Epithelial cell of proximal tubule (primary cell): ENCODE measurements around the gene CCDC127. TPM values are rescaled to one million over a fixed set of nuclear protein-coding genes. Genes with fewer than 3 reads are reported as not detected.
"Not testable (repeated sequence)": the region's sequence is repeated elsewhere in the genome, so short reads cannot be mapped to it uniquely, and the experiment has no call there.

Experiments used
- DNase-seq: peaks from one replicate; pipeline ENCODE4 v3.0.0-alpha.2; 2011; ENCODE audit warnings: low read depth
- H3K4me3 ChIP-seq: 2 replicates; pipeline ENCODE4 v1.5.1; 2011; ENCODE audit warnings: low read depth, mild to moderate bottlenecking, low read length
- total RNA-seq: library from RNA; depleted of rRNA; stranded (reverse); fragments of >200 nt; gene quantifications from 2 replicates; pipeline ENCODE4 v1.2.3, GENCODE V29; 2015
- TF ChIP-seq, protein P1 (sequence below): conservative IDR thresholded peaks from 2 replicates; pipeline ENCODE4 v1.5.1; 2012; ENCODE audit warnings: low read depth, mild to moderate bottlenecking, low read length

The CCDC127 gene
- total RNA-seq, 1 donor from 2014 or later, result 4.5 TPM

DNA sequence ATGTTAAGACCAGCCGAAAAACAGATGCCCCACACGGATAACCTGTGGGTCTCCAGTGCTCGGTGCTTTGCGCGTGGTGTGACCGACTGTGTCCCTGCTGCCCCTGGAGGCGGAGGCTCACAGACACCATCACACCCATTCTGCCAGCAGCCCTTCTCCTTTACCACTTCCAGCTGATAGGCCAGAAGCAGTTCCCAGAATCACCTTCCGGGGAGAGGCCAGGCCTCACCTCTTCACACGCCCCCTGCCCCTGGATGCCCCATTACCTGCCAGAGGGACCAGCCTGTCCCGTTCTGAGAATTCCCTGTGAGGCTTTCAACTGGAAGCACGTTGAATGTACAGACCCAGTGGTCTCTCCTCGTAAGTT is 48.2 kb downstream of the CCDC127 start:
- no peak overlapping the region for H3K4me3 ChIP-seq
- no peak for DNase-seq
- TF ChIP-seq, protein P1, sequence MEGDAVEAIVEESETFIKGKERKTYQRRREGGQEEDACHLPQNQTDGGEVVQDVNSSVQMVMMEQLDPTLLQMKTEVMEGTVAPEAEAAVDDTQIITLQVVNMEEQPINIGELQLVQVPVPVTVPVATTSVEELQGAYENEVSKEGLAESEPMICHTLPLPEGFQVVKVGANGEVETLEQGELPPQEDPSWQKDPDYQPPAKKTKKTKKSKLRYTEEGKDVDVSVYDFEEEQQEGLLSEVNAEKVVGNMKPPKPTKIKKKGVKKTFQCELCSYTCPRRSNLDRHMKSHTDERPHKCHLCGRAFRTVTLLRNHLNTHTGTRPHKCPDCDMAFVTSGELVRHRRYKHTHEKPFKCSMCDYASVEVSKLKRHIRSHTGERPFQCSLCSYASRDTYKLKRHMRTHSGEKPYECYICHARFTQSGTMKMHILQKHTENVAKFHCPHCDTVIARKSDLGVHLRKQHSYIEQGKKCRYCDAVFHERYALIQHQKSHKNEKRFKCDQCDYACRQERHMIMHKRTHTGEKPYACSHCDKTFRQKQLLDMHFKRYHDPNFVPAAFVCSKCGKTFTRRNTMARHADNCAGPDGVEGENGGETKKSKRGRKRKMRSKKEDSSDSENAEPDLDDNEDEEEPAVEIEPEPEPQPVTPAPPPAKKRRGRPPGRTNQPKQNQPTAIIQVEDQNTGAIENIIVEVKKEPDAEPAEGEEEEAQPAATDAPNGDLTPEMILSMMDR, result no peak

DNA sequence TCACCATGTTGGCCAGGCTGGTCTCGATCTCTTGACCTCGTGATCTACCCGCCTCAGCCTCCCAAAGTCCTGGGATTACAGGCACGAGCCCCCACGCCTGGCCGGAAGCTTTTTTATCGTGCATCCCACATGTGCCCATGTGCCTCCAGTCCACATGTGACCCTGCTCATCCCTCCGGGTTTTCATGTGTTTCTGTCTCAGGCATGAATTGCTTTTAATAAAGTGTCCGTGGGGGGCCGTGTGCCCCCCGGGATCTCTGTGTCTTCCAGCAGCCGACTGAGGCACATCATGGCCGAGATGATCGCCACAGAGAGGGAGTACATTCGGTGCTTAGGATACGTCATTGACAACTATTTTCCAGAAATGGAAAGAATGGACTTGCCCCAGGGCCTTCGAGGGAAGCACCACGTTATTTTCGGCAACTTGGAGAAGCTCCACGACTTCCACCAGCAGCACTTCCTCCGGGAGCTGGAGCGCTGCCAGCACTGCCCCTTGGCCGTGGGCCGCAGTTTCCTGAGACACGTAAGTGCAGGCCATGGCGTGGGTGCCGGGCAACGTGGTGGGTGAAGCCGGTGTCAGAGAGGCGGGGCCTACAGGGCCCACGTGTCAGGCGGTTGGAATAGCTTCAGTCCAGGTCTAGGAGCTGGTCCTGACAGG is 48.8 kb downstream of the CCDC127 start:
- DNase-seq, result no peak
- no peak overlapping the region for H3K4me3 ChIP-seq
- TF ChIP-seq, protein P1, result no peak

DNA sequence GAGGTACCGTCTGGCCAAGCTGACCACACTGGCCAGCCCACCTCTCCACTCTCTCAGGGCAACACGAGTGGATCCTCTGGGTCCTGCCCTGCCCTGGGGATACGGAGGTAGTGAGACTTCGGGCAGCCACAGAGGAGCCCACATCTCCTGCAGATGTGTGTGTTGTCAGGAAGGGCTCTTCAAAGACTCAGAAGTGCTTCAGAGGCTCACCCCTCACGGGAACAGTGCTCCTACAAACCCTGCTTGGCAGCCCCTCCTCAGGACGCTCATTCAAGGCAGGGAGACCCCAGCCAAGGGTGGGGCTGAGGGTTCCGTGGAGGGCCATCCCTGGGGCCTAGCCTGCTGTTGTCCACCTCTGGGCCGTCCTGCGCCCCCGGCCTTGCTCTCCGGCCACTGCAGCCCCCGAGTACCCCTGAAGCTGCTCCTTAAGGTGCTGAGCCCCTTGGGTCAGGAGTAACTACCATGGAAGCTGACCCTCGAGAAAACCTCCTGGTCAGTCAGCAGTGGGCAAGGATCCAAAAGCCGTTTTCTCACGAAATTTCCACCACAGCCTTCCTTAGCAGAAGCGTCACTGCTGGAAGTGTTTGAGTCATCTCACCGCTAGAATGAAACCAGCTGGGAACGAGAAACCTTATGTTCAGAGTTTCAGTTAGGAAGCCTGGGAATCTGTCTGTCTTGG is 49.8 kb downstream of the CCDC127 start:
- DNase-seq, result peak; percentile 40

DNA sequence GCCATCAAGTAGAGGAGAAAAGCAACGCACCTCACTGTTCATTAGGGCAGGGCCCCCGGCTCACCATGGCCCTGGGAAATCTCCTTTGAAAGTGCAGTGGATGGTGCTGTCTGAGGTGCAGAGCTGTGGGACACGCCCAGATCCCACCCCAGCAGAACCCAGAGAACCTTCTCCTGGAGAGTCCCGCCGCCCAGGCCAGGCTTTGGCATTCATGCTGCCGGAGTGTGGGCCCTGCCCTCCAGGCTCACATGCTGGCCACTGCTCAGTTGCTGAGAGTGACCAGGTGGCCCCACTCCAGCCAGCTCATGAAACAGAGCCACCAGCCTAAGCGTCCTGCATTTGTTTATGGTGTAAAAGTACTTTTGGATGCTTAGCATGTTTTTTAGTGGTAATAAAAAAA is 50.4 kb downstream of the CCDC127 start:
- H3K4me3 ChIP-seq, result no peak overlapping the region
- DNase-seq, result no peak
- TF ChIP-seq, protein P1, result no peak

More for the DNA sequence above, 49.8 kb downstream of the CCDC127 start:
- no peak overlapping the region for H3K4me3 ChIP-seq
- TF ChIP-seq, protein P1, result no peak

DNA sequence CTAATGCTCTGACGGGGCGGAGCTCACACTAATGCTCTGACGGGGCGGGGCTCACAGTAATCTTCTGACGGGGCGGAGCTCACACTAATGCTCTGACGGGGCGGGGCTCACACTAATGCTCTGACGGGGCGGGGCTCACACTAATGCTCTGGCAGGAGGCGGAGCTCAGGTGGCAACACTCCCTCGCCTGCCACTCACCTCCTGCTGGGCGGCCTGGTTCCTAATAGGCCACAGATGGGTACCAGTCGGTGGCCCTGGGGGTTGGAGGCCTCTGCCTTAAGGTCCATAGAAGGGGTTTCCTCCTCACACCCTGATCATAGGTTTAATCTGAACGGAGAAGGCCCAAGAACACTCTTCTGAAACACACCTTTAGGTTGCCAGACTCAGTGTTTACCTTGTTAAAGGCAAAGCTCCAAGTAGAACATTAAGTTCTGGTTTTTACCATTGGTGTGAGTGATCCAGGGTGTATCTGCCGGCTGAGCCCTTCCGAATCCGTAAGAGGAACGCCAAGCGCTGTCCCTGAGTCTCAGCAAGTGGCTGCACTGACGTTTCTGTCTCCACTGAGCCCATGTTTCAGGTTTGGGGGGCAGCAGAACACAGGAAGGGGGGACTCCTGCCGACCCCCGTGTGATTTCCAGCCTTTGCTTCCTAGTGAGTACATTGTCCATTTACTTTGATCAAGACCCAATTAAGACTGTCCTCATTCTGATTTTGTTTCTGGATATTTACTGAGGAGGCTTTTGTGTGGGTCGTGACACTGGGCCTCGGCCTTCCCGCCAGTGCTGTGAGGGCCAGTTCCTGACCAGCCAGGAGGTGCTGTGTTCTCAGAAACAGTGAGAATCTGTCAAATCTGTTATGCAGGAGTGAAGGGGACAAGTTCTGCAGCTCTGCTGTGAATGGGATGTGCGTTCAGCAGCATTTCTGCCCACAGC is 51.2 kb downstream of the CCDC127 start:
- TF ChIP-seq, protein P1, result no peak
- no peak for DNase-seq
- no peak overlapping the region for H3K4me3 ChIP-seq

DNA sequence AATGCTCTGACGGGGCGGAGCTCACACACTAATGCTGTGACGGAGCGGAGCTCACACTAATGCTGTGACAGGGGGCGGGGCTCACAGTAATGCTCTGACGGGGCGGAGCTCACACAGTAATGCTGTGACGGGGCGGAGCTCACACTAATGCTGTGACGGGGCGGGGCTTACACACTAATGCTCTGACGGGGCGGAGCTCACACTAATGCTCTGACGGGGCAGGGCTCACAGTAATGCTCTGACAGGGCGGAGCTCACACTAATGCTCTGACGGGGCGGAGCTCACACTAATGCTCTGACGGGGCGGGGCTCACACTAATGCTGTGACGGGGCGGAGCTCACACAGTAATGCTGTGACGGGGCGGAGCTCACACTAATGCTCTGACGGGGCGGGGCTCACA is 53.2 kb downstream of the CCDC127 start:
- not testable (repeated sequence) for DNase-seq, H3K4me3 ChIP-seq

DNA sequence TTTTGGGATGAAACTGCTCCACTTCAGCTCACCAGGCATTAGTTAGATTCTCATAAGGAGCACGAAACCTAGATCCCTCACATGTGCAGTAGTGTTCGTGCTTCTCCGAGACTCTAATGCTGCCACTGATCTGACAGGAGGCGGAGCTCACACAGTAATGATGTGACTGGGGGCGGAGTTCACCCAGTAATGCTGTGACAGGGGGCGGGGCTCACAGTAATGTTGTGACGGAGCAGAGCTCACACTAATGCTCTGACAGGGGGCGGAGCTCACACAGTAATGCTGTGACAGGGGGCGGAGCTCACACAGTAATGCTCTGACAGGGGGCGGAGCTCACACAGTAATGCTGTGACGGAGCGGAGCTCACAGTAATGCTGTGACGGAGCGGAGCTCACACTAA is 53.7 kb downstream of the CCDC127 start:
- TF ChIP-seq, protein P1, result no peak
- no peak overlapping the region for H3K4me3 ChIP-seq
- DNase-seq, result no peak
